NCI-H1417 (cell line): Measurements from ENCODE around the gene KIF23.
"Not testable (repeated sequence)": the region's sequence is repeated elsewhere in the genome, so short reads cannot be mapped to it uniquely, and the experiment has no call there.

Source experiments
- DNase-seq, 3 experiments: peaks; one replicate each; lab custom pipeline; 2025; lab: John Stamatoyannopoulos, UW

KIF23 gene

GRCh38 chr15:69434679-69435078 lies 20.5 kb downstream of the KIF23 start:
- DNase-seq, result no peak

- no peak for DNase-seq
These were observed 21.8 kb downstream of the KIF23 start for GRCh38 chr15:69435985-69436384.

GRCh38 chr15:69436951-69437350 lies 22.8 kb downstream of the KIF23 start:
- DNase-seq, result no peak

GRCh38 chr15:69439623-69440022 lies 25.5 kb downstream of the KIF23 start:
- DNase-seq, result no peak

GRCh38 chr15:69443032-69443611 lies 29.0 kb downstream of the KIF23 start:
- DNase-seq, result no peak

GRCh38 chr15:69444686-69445085 lies 30.5 kb downstream of the KIF23 start:
- no peak for DNase-seq

GRCh38 chr15:69446953-69447352 lies 32.8 kb downstream of the KIF23 start:
- DNase-seq, result no peak

GRCh38 chr15:69450221-69450620 lies 36.1 kb downstream of the KIF23 start:
- not testable (repeated sequence) for DNase-seq

- no peak for DNase-seq
These were observed 37.0 kb downstream of the KIF23 start for GRCh38 chr15:69450968-69451695.

GRCh38 chr15:69451951-69452691 lies 38.0 kb downstream of the KIF23 start:
- DNase-seq, result no peak

- peak; percentile 96 to 98 (median 97) for DNase-seq
These were observed 38.8 kb downstream of the KIF23 start, which contains the start of gene RPLP1 for GRCh38 chr15:69452692-69453521. RPLP1 (plus strand) TSS chr15:69452818; CDS start chr15:69452949, 131 bp downstream.

GRCh38 chr15:69454953-69455352 lies 40.8 kb downstream of the KIF23 start:
- no peak for DNase-seq

GRCh38 chr15:69456208-69457166 lies 42.3 kb downstream of the KIF23 start:
- no peak for DNase-seq

- no peak for DNase-seq
These were observed 43.4 kb downstream of the KIF23 start for GRCh38 chr15:69457304-69458280.

GRCh38 chr15:69459066-69459465 lies 44.9 kb downstream of the KIF23 start:
- no peak for DNase-seq

GRCh38 chr15:69460481-69460880 lies 46.3 kb downstream of the KIF23 start:
- no peak for DNase-seq

GRCh38 chr15:69462030-69462492 lies 47.9 kb downstream of the KIF23 start:
- peak in 1 of 3 experiments; percentile 69 for DNase-seq

- DNase-seq, result peak; percentile 95 to 98 (median 95)
These were observed 48.5 kb downstream of the KIF23 start for GRCh38 chr15:69462493-69463181.
